NCI-H1048 (cell line): Measurements from ENCODE around the gene MED27.

ENCODE experiments used
- DNase-seq: peaks from one replicate; lab custom pipeline; 2025; lab: John Stamatoyannopoulos, UW

MED27 gene

DNA sequence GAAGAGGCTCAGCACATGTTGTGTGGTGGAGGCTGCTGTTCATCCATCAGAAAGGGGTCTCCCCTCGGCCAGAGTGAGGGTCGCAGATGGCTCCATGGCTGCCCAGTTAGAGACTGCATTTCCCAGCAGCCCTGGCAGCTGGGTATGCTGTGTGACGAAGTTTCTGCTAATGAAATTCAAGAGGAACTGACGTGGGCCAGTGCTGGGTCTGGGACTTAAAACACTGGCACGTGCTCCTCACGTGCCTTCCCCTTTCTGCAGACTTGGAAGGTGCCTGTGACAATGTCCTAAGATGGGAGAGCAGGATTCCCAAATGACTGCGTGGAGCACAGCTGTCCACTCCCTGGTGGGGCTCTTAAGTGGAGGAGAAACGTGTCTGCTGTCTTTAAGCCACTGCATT is 225.3 kb downstream of the MED27 start:
- no peak for DNase-seq

DNA sequence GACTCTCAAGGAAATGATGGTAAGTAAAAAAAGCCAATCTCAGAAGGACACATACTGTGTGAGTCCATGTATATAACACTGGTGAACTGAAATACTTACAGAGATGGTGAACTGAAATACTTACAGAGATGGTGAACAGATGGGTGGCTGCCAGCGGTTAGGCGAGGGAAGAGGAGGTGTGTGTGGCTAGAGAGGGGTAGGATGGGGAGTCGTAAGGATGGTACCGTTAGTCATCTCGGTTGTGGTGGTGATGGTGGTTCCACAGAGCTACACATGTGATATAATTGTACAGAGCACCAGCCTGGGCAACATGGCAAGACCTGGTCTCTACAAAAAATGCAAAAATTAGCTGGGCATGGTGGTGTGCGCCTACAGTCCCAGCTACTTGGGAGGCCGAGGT is 226.2 kb downstream of the MED27 start:
- DNase-seq = no peak

DNA sequence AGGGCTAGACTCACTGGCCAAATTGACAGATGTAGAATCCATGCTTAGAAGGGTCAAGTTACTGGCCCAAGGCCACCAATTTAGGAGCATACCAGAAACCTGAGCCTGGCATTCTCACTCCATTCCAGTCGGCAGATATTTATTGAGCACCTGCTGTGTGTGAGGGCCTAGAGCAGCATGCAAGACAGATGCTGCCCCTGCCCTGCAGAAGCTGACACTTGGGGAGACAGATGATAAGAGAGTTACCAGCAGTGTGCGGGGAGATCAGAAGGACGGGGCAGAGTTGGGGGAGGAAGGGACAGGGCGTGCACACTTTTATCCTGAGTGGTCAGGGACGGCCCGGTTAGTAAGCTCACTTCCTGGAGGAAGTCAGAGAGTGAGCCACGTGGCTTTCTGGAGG is 228.3 kb downstream of the MED27 start:
- no peak for DNase-seq

DNA sequence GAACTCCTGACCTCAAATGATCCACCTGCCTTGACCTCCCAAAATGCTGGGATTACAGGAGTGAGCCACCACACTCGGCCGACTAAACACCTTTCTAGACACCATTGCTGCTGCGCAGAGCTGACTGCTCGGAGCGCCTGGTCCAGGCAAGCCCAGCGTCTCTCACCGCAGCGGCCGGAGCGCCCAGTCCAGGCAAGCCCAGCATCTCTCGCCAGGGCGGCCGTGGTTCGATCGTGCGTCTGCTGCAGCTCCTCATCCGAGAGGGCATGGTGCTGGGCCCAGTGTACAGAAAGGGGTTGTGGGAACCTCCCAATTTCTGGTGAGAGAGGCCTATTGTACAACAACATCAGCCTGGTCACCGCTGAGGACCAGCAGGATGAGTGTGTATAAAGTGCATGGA is 230.3 kb downstream of the MED27 start:
- DNase-seq = no peak

DNA sequence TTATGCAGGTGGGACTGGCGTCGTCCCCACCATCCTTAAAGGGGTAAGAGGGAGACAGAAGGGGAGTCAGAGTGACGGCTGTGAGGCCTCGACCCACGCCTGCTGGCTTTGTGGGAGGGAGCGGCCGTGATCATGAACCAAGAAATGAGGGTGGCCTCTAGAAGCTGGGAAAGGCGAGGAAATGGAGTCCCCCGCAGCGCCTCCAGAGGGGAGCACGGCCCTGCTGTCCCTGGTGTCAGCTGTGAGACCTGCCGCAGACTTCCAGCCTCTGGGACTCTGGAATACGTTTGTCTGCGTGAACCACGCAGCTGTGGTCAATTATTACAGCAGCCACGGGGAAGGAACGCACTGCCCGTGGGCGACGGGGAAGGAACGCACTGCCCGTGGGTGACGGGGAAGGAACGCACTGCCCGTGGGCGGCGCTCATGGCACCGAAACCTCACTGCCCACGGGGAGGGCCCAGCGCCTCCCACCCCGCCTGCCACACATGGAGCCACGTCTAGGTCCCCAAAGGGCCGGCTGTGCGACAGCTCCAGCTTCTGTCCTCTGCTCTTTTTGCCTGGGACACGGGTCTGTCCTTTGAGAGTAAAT is 231.0 kb downstream of the MED27 start:
- no peak for DNase-seq

DNA sequence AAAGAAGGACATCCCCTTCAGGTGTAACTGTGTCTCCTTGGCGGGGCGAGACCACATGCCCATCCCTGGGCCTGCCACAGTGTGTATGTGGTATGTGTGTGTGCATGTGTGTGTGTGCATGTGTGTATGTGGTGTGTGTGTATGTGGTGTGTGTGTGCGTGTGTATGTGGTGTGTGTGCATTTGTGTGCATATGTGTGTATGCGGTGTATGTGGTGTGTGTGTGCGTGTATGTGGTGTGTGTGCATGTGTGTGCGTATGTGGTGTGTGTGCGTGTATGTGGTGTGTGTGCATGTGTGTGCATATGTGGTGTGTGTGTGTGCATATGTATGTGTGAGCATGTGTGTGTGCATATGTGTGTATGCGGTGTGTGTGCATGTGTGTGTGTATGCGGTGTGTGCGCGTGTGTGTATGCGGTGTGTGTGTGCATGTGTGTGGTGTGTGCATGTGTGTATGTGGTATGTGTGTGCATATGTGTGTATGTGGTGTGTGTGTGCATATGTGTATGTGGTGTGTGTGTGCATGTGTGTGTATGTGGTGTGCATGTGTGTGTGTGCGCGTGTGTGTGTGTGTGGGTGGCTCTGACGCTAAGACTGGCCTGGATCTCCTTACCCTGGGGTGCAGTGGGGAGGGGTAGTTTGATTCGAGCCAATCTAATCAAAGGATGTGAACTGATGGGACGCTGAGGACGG is 231.9 kb downstream of the MED27 start:
- no peak for DNase-seq

DNA sequence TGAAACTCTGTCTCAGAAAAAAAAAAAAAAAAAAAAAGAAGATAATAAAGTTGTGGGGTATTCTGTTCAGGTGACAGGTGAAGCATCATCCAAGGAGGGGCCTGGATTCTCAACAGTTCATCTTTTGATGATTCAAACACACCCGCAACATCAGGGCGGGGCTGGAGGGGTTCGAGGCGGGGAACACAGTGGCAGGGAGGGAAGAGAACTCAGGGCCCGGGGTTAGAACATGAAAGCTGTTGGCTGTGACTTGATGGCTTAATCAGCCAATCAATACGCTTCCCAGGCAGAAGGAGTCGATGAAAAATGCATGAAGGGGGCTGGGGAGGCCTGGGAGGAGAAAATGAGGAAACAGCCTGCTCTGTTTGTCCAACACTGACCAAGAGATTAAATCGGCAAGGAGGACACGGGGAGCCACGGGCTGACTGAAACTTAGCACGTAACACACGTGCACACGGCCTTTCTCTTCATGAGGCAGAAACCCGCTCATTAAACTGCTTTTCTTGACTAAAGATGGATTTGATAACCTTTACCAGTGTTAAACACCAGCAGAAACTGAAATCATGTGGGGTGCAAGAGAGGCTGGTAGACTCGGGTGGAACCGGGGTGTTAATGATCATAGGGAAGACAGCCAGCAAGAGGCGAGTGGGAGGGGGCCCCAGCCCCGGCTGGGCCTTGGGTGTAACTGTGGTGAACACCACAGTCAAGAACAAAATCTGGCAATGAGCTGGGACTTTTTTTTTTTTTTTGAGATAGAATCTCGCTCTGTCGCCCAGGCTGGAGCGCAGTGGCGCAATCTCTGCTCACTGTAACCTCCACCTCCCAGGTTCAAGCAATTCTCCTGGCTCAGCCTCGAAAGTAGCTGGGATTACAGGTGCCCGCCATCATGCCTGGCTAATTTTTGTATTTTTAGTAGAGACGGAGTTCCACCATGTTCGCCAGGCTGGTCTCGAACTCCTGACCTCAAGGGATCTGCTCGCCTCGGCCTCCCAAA is 234.1 kb downstream of the MED27 start:
- no peak for DNase-seq

DNA sequence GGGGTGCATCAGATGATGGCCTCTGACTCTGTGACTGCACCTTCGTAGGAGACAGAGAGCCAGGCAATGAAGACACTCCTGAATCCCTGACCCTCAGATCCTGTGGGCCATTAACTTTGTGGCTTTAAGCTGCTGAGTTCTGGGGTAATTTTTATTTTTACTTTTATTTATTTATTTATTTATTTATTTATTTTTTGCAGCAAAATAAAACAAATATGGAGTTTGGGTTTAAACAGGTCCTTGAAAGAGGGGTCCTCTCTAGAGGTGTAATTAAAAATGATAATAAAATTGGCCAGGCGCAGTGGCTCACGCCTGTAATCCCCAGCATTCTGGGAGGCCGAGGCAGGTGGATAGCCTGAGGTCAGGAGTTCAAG is 234.9 kb downstream of the MED27 start:
- DNase-seq = no peak

DNA sequence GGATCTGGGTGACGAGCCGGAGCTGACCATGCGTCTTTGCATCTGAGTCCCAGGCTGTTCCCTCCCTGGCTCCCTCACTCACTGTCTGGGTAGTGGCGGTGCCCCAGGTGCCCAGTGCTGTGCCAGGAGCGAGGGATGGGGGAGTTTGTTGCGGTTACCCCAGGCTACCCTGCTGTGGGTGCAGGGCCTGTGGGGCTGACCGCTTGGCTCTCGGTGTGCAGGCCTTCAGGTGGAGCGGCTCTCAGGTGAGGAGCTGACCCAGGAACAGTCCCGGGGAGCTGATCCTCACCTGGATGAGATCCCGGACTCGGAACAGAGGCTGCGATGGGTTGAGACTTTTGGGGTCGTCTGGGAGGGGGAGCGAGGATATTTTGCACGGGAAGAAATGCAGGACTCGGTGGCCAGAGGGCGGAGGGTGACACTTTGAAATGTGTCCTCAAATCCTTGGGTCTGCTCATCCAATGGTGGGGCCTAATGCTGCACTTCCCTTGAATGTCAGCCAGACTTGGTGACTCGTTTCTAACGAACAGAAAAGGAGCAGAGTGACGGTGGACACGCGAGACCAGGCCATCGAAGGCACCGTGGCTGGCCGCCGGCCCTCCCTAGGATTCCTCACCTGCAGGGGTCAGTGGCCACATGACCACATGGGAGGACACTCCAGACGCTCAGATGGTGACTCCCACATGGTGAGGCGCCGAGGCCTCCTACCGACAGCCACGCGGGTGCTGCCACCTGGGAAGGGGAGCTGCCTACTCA is 235.5 kb downstream of the MED27 start:
- no peak for DNase-seq

DNA sequence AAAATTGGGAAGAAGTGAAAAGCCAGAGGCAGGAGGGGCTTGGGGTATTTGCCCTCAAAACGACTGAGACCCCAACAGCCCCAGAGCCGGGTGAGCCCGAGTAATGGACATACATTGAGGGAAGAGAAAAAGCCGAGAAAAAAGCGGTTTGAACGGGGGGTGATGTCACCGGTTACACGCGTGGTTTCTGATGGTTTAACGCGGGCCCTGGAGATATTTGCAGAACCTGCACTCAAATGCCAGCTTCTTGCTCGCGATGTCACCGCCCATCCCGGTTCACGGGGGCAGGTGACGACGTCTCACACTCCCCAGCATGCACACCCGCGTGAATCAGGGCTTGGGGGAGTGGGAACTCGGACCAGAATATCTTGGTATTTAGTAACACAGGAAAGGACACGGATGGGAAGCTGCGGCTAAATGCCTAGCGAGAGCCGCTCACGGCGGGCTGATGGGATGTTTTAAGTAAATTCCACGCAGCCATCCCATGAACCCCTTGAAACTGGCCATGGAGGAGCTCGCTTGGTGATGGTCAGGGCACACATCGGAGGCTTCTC is 237.8 kb downstream of the MED27 start:
- no peak for DNase-seq

DNA sequence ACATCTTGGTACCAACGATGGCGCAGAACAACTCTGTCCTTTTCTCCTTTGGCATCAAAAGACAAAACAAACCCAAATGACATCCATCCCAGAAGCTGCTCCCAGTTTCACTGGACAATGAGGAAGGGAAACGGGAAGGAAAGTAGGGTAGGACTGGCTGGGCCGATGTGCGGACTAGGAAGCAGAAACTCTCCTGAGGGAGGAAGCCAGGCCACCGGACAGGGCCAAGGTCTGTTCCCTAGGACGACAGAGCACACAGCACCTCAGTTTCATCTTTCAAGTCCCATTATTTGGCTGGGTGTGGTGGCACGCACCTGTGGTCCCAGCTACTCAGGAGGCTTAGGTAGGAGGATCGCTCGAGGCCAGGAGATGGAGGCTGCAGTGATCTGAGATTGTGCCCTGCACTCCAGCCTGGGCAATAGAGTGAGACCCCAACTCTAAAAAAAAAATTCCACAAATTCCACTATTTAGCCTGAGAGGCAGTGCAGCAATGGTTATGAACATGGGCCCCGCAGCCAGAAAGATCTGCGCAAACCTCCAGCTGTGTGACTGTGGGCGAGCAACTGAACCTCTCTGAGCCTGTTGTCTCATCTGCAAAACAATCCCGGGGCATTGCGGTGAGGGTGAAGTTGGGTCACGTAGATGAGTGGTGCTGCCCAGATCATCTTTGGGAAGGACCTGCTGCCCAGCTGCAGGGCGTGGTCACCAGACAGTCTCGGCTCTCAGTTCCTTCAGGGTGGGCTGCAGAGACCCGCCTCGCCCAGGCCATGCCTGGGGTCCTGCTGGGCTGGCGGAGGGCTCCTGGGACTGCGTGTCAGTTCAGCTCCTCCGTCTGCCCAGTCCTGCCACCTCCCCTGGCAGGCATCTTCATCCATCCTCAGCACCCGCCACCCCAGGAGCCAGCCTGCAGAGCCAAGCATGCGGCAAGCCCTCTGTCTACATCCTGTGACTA is 238.6 kb downstream of the MED27 start:
- DNase-seq = no peak

DNA sequence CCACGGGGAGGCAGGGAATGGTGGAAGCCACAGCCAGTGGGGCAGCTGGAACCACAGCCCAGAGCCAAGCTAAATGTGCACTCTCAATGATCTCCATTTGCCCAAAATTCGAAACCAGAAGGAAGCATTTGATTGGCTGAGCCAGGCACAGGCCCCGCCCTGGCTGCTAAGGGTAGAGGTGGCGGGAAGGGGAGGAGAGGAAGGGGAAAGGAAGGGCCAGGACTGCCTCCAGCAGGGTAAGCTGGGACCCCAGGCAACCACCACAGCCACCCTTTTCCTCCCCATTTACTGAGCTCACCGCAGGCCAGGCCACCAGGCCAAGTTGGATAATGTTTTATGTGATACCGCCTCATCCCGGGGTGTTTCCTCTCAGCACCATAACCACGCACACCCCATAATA is 239.4 kb downstream of the MED27 start:
- no peak for DNase-seq

DNA sequence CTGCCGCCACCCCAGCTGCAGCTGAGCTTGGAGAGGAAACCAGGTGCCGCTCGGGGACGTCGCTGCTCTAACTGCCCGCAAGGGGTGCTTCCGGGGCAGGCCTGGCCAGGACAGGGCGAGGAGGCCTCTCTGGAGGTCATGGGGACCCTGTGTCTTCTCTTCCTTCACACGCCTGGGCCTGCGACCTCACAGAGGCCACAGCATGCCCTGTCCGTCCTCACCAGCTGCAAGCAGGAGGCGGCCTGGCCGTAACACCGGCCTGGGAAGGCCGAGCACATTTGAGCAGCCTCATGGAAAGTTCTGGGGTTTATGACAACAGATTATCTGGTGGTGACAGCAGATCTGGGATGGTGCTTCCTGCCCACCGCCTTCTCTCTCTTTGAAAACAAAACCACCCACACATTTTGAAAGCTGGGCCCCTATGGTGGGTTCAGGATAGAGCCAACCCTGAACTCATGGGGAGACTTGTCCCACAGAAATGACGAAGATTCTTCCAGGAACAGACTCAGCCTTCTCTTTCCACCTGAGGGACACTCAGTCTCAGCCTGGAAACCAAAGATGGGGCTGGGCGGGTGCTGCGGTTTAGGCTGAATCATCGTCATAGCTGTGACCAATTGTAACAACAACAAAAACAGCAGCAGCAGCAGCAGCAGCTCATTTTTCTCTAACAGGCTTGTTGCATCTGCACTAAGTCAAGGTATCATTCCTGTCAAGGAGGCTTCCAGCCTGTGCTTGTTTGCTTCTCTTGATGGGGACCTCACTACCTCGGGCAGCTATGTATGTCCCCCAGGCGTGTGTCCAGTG is 240.2 kb downstream of the MED27 start:
- no peak for DNase-seq

DNA sequence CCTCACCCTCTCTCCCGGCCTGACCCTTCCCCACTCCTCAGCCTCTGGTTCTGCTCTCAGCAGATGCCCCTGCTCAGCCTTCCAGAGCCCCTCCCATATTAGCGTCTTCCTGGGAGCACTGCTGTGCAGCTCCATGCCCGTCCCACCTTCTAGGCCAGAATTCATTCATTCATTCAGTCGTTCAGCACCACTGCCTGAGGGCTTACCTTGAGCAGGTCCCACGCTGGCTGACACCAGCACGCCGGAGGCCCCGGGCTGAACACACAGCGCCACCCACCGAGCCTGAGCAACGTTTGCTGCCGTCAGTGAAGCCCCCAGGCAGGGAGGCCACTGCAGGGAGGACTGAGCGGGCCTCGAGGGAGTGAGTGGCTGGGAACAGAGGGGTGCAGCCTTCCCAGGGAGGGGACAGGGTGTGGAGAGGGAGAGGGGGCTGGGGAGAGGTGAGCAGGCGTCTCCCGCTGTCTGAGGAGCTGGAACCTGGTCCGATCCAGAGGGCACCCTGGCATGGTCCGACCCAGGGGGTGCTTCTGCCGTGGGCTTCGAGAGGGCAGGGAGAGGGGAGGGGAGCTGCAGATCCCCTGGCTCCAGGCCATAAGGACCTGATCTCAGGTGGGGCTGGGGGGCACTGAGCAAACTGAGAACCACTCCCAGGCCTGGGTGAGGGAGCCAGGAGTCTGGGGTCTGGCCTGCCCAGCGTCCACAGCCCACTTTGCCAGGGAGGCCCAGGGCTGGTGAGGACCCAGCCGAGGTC is 241.0 kb downstream of the MED27 start:
- DNase-seq = no peak

DNA sequence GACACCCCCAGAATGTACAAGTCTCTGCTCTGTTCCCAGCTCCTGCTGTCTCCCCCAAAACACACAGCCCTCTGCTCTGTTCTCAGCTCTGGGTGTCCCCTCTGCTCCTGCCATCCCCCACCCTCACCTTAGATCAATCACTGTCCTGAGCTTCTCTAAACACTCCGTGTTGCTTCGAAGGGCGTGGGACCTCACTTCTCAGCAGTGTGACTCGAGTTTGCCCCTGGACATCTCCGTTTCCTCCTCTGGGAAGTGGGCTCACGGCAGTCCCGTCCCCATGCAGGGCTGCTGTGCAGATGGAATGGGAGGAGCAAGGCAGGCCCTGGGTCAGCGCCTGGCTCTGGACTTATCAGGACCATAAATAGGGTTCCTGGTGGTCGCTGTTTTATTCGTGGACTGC is 241.8 kb downstream of the MED27 start:
- DNase-seq = no peak

DNA sequence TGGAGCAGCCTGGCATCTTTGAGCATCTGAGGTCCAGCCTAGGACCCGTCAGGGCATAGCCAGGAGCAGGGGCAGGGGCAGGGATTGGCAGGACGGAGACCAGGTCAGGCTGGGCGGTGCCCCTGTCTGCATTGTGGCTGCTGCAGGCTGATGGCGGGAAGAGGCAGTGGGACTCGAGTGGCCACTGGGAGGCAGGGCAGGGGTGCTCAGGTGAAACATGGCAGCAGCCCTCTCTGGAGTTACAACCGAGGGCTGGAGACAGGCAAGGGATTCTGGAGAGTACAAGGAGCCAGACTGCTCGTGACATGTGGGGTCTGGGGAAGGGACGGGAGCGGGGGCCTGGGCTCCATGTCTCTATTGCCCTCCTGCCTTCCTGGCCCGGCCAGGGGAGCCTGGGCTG is 242.4 kb downstream of the MED27 start:
- no peak for DNase-seq

DNA sequence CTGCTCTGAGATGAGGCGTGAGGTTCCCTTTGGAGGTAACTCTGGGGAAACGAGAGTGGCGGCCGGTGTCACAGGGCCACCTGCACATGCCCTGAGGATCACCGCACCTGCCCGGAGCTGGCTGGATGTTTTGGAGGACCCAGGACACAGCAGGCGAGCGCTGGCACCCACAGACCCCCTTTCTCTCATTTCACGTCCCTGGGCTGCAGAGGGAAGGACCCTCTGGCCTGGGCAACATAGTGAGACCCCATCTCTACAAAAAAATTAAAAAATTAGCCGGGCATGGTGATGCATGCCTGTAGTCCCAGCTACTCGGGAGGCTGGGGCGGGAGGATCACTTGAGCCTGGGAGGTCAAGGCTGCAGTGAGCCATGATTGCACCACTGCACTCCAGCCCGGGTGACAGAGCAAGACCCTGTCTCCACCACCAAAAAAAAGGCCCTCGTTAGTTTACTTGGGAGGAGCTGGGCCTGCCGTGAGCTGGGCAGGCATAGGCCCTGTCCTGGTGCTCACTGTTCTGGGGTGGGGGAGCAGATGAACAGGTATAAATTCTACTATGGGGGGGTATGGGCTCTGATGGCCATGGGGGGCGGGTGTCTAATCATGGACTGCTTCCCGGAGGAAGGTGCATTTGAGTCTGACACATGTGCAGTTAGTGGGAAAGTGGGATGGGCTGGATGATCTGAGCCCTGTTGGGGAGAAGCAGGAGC is 242.9 kb downstream of the MED27 start:
- no peak for DNase-seq

DNA sequence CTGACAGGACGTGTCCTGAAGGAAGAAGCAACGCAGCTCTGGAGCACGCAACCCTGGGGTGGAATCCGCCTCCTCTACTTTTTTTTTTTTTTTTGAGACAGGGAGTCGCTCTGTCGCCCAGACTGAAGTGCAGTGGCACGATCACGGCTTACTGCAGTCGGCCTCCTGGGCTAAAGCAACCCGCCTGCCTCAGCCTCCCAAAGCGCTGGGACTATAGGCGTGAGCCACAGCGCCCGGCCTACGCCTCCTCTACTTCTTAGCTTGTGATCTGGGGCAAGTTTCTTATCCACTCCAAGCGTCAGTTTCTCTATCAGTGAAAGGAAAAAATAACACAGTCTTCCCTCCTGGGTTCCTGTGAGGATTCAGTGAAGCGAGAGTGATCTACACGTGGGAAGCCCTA is 243.6 kb downstream of the MED27 start:
- no peak for DNase-seq
